IPS DF 4.7 (cell line): ENCODE results near the gene FXYD4.
"Not testable (repeated sequence)": the region's sequence is repeated elsewhere in the genome, so short reads cannot be mapped to it uniquely, and the experiment has no call there.

ENCODE experiments used
- DNase-seq: peaks from one replicate; pipeline ENCODE4 v3.0.0-alpha.2; 2013; ENCODE audit warnings: low spot score; ENCODE audit errors: extremely low read depth

The FXYD4 gene, protein sequence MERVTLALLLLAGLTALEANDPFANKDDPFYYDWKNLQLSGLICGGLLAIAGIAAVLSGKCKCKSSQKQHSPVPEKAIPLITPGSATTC

DNA sequence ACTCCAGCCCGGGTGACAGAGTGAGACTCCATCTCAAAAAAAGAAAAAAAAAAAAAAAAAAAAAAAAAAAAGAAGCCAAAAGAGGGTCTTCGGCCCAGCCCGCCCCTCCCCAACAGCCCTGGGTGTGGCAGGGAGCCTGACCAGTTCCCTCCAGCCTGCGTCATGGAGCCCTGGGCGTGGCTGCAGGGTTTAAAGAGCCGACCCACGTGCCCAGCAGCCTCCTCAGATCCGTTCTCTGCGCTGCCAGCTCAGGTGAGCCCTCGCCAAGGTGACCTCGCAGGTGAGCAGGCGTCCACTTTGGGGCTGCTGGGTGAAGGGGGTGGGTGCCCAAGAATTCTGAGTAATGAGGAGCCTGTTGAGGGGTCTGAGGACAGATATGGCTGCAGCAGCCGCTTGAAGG is at the start of gene FXYD4:
Gene FXYD4 (plus strand): TSS at position 219 of the 400 bp plus-strand sequence. CDS start 2,111 bp downstream, outside the sequence.
- no peak for DNase-seq

DNA sequence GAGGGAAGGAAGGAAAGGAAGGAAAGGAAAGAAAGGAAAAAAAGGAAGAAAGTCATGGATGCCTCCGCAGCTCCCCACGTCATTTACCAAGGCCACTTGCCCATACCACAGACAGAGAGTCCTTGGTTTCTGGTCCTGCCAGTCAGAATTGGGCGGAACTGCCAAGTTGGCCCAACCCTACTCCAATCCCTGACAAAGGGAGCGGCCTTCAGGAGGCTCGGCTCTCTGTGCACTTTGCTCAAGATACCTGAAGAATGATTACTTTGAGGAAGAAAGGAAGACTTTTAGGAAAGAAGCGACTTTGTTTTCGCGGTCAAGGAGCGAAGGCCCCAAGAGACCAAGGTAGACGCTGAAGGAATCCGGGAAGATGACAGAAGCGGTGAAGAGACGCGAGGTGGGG is 49.1 kb upstream of the FXYD4 start:
- no peak for DNase-seq

DNA sequence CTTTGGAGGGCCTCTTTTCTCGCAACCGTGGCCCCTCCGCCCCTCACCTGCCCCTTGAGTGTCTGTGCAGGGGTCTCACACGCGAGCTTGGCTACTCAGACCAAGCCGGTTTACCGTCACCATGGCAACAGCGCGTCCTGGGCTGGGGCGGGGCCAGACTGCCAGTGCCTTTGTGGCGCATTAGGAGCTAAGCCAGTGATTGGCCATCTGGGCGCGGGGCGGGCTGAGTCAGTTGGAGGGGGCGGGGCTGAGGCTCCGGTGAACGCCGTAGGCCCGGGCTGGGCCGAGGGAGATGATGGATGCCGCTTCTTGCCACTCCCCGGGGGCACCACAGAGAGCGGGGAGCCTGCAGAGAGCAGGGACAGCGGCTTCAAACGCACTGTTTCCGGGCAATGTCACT is 48.7 kb upstream of the FXYD4 start:
- DNase-seq = peak; percentile 66

DNA sequence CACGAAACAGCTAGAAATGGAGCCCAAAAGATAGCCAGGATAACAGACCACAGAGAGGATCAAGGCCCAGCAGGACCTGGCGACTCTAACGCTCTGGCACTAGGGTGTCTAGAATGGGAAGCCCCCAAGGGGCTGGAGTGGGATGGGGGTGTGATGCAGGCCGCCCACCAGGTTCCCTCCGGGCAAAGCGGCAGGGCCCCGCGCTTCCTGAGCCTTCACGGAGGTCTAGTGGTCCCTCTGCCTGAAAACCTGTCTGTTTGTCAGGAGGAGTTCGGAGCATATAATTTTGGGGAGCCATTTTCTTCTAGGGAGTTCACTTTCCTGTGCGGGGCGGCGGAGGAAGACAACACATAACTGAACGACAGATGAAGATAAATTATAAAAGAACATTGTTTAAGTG is 48.2 kb upstream of the FXYD4 start:
- DNase-seq = no peak

DNA sequence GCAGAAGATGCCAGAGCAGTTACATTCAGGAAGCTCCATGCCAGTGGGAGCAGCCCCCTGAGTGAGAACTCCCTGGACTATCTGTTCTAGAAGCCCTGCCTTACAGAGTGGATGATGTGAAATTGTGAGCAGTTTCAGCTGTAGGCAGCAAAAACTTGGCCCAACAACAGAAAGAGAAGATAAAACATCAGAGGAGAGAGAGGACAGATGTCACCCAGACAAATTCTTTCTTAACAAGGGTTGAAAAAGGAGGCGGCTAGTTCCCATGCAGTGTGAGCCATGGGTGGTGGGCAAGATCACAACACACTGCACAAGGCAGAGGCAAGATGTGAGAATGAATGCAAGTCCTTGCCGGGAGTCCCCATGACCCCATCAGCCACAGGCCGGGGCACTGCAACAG is 46.6 kb upstream of the FXYD4 start:
- DNase-seq = no peak

DNA sequence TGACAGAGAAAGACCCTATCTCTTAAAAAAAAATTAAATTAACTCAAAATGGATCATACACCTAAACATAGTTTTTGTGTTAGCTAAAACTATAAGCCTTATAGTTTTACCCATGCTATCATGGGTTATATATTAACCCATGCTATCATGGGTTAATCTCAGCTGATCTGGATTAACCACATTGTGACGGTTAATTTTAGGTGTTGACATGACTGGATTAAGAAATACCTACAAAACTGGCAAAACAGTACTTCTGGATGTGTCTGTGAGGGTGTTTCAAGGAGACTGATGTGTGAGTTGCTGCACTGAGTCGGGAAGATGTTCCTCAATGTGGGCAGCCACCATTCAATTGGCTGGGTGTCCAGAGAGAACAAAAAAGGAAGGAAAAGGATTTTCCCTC is 44.3 kb upstream of the FXYD4 start:
- DNase-seq = no peak

DNA sequence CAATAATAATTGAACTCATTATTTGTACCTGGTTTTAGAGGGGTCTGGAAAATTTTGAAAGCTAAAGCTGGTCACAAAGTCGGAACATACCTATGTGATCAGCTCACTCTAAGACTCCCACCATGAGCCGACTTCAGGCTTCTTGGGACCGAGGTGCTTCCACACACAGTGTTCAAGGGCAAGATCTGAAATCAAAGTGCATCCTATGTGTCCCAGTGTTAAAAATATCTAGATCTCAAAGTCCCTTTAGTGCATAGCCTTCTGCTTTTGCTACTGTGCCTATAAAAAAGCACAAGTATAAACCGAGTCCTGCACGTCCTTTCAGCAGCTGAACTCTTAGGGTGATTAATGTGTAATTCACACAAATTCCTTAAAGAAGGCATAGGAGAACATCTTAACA is 43.5 kb upstream of the FXYD4 start:
- no peak for DNase-seq

DNA sequence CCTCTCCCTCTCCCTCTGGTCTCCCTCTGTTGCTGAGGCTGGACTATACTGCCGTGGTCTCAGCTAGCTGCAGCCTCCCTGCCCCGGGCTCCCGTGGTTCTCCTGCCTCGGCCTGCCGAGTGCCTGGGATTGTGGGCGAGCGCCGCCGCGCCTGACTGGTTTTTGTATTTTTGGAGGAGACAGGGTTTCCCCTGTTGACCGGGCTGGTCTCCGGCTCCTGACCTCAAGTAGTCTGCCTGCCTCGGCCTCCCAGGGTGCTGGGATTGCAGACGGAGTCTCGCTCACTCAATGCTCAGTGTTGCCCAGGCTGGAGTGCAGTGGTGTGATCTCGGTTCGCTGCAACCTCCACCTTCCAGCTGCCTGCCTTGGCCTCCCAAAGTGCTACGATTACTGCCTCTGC is 42.6 kb upstream of the FXYD4 start:
- DNase-seq = not testable (repeated sequence)

DNA sequence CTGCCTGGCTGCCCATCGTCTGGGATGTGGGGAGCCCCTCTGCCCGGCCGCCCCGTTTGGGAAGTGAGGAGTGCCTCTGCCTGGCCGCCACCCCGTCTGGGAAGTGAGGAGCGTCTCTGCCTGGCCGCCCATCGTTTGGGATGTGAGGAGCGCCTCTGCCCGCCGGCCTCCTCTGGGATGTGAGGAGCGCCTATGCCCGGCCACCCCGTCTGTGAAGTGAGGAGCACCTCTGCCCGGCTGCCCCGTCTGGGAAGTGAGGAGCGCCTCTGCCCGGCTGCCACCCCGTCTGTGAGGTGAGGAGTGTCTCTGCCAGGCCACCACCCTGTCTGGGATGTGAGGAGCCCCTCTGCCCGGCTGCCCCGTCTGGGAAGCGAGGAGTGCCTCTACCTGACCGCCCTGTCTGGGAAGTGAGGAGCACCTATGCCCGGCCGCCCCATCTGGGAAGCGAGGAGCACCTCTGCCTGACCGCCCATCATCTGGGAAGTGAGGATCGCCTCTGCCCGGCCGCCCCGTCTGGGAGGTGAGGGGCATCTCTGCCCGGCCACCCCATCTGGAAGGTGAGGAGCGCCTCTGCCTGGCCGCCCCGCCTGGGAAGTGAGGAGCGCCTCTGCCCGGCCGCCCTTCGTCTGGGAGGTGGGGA is 42.1 kb upstream of the FXYD4 start:
- not testable (repeated sequence) for DNase-seq

DNA sequence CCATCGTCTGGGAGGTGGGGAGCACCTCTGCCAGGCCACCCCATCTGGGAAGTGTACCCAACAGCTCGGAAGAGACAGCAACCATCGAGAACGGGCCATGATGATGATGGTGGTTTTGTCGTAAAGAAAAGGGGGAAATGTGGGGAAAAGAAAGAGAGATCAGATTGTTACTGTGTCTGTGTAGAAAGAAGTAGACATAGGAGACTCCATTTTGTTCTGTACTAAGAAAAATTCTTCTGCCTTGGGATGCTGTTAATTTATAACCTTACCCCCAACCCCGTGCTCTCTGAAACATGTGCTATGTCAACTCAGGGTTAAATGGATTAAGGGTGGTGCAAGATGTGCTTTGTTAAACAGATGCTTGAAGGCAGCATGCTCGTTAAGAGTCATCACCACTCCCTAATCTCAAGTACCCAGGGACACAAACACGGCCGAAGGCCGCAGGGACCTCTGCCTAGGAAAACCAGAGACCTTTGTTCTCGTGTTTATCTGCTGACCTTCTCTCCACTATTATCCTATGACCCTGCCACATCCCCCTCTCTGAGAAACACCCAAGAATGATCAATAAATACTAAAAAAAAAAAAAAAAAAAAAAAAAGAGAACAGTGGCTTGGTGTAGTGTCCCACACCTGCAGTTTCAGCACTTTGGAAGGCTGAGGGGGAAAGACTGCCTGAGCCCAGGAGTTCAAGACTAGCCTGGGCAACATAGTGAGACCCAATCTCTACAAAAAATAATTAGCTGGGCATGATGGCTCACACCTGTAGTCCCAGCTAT is 41.2 kb upstream of the FXYD4 start:
- not testable (repeated sequence) for DNase-seq

DNA sequence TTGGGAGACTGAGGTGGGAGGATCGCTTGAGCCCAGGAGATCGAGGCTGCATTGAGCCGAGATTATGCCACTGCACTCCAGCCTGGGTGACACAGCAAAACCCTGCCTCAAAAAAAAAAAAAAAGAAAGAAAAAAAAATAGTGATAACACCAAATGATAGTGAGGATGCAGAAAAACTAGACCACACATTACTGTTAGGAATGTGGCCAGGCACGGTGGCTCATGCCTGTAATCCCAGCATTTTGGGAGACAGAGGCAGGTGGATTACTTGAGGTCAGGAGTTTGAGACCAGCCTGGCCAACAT is 40.7 kb upstream of the FXYD4 start:
- not testable (repeated sequence) for DNase-seq

DNA sequence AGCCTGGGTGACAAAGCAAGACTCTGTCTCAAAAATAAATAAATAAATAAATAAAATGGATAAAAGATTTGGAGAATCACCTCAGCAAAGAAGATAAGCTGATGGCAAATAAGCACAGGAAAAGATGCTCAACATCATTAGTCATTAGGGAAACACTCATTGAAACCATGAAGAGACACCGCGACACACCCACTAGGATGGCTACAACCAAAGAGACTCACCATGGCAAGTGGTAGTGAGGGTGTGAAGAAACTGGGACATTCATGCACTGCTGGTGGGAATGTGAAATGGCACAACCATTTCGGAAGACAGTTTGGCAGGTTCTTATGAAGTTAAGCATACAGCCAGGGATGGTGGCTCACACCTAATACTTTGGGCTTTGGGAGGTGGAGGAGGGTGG is 37.8 kb upstream of the FXYD4 start:
- no peak for DNase-seq

DNA sequence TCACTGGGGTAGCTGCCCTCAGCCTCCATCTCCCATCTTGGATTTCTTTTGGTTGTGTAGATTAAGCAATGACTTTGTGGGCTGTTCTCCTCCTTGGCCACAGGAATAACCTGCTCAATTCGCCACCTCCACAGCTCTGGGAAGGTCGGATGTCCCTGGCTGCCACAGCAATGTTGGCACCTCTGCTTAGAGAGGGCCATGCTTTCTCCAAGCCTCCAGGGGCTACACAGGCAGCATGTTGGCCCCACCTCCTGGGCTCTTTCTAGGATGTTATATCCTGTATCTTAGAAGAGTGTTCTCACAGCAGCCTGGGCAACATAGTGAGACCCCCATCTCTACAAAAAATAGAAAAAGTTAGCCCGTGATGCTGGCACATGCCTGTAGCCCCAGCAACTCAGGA is 35.4 kb upstream of the FXYD4 start:
- DNase-seq = no peak

DNA sequence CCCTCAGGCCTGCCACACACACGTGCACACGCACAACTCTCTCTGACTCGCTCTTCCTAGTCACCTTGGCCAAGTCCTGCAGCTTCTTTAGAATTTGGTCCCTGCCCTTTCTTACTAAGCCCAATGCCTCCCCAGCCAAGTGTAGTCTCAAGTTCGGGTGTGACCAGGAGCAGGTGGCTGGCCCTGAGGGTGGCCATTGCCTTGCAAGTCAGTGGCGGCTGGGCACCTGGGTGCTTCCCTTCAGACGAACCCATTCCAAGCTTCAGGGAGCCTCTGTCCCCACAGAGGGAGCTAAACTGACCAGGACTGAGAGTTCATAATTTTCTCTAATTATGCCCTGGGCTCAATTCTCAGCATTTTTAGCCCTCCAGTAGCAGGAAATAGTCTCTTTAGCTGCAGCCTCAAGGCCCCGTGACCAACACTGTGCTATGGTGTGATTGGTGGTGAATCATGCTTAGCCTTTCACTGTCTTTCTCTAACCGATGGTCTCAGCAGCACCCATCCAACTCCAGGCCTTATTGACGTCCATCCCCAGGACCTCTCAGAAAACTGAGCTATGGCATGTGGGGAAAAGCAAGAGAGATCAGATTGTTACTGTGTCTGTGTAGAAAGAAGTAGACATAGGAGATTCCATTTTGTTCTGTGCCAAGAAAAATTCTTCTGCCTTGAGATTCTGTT is 34.7 kb upstream of the FXYD4 start:
- DNase-seq = no peak

DNA sequence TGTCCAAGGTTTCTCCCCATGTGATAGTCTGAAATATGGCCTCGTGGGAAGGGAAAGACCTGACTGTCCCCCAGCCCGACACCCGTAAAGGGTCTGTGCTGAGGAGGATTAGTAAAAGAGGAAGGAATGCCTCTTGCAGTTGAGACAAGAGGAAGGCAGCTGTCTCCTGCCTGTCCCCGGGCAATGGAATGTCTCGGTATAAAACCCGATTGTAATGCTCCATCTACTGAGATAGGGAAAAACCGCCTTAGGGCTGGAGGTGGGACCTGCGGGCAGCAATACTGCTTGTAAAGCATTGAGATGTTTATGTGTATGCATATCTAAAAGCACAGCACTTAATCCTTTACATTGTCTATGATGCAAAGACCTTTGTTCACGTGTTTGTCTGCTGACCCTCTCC is 33.9 kb upstream of the FXYD4 start:
- not testable (repeated sequence) for DNase-seq

DNA sequence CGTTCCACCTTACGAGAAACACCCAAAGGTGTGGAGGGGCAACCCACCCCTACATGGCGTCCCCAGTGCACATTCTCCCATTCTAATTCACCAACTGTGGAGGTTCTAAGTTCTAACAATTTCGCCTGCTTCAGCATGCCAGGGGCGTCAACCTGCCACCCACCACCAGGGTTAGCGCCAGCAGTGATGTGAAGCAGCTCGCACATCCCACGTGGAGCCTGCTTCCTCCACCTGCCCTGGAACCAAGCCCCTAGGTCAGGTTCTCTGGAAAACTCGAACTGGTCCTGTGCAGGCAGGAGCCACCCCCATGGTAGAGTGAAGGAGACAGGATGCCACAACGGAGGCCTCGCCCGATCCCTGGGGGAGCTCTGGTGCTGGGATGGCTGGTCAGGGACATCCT is 33.3 kb upstream of the FXYD4 start:
- no peak for DNase-seq

DNA sequence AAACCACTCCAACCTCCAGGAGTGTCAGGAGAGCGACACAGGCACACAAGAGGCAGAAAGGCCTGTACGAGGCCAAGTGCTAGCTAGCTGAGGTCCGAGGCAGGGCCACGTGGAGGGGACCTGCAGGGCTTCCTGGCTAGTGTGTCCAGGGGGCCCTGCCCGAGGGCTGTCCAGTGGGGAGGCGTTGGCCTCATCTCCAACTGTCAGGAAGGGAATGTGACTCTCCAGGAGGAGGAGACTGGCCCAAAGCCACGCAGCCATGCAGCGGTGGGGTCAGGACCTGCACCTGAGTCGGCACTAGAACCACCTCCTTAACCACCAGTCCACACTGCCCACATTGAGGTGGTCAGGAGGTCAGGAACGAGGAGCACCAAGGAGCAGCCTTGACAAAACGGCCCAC is 32.3 kb upstream of the FXYD4 start:
- no peak for DNase-seq

DNA sequence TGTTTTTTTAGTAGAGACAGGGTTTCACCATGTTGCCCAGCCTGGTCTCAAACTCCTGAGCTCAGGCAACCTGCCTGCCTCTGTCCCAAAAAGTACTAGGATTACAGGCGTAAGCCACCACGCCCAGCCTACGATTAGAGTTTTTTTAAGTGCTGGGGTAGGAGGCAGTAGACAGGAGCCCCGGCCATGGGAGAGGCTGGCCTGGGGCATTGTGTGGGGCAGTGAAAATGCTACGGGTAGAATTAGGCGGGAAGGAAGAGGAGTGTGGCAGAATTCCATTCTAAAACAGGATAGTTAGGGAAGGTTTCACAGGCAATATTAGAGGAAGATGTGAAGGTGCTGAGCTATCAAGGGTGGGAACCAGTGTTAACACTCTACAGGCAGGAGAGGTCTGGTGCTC is 31.3 kb upstream of the FXYD4 start:
- DNase-seq = no peak

DNA sequence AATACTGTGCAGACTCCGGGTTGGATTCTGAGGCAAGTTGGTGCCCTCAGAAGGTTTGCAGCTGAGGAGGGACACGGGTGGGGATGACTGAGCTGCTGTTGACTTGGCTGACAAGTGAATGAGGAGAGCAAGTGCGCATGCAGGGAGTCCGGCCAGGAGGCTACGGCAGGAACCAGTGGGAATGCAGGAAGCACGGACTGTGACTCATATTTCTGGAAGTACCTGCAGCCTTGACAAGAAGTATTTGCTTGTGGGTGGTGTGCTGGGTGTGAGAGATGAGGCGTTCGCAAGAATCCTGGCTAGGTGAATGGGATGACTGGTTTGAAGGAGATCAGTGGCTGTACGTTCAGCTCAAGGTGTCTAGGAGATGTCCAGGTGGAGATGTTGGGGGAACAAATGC is 30.8 kb upstream of the FXYD4 start:
- no peak for DNase-seq

DNA sequence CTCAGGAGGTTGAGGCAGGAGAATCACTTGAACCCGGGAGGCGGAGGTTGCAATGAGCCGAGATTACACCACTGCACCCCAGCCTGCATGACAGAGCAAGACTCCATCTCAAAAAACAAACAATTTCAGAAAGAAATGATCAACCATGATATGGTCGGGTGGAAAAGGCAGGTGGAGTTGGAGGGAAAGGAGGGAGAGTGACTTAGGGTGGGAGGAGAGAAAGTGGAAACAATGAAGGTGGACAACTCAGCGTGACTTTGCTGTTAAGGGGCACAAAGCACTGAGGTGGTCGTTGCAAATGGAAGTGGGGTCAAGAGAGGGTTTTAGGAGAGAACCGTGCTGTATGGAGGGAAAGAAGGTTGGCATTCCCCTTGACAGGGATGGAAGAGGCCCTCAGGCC is 30.0 kb upstream of the FXYD4 start:
- no peak for DNase-seq

DNA sequence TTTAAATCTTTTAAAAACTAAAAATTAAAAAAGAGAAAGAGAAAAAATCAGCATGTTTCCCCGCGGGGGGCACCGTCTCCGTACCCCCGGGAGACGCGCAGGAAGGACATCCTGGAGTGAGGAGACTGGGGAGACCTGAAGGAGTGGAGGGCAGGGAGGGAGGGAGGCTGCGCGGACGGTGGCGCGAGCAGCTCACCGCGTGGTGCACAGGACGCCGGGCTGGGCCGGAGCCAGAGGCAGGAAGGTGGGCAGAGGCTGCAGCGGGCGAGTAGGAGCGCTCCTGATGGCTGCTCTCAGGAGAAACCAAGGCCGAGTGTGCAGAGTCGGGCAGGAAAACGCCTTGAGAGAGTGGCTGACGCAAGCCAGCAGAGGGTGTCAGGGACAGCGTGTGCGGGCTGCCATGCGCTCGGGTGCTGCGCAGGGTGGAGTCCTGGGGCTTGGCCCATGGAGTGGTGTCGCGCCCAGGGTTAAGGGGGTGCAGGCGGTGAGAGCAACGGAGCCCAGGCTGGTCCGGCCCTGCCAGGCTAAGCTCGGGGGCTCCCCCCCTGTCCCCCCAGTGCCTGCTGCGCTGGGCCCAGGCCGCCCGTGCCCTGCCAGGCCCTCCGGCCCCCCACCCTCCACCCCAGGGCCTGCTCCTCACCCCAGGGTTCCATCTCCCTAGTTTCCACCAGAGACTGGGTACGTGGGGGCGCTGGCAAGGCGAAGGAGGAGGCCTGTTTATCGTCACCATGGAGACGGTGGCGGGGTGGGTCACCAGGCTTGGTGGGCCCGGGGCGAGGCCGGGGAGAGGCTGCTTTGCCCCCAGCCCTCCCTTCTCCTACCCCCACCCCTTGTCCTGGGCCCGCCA is 28.9 kb upstream of the FXYD4 start:
- DNase-seq = no peak

DNA sequence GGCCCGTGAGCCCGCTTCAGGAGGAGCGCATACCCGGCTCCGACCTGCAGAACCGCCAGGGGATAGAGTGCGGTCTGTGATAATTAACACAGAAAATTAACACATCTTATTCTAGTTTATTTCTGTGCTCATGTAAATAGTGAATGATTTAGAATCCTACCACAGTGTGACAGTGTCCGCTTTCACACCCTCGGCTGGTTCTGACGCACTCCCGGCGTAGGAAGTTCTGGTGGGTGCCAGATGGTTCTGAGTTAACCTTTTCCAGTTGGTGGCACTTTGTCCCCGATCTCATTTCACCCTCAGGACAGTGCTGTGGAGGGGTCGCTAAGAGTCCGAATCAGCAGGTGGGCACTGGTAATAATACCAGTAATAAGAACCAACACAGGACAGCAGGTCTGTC is 28.3 kb upstream of the FXYD4 start:
- no peak for DNase-seq
